OCI-LY1 (cell line): ENCODE measurements around the gene ENTPD2.

Source experiments
- CTCF ChIP-seq: fragments of 200-600 bp; sonication (generic), shearing (Covaris generic); IDR thresholded peaks from 2 replicates; pipeline ENCODE4 v1.5.1; 2017; ENCODE audit warnings: mild to moderate bottlenecking, antibody characterized with exemption, low read length, moderate library complexity, mixed read lengths
- EZH2 ChIP-seq: fragments of 200-600 bp; sonication (generic), shearing (Covaris generic); IDR thresholded peaks from 2 replicates; pipeline ENCODE4 v1.8.0; 2017; ENCODE audit warnings: borderline replicate concordance, mixed run types, mild to moderate bottlenecking, antibody characterized with exemption, low read length, moderate library complexity, mixed read lengths

- TF ChIP-seq CTCF, result no peak
- TF ChIP-seq EZH2, result no peak
Observed at GRCh38 chr9:137058521-137059234, 4.8 kb upstream of the ENTPD2 start.
